GM23248 (cell line): ENCODE measurements around the gene UCP2. TPM values are rescaled to one million over a fixed set of nuclear protein-coding genes. Genes with fewer than 3 reads are reported as not detected.

Experiments used
- DNase-seq: peaks from one replicate; pipeline ENCODE4 v3.0.0-alpha.2; 2015
- H2AFZ ChIP-seq: fragments of 200-600 bp; sonication (generic); 2 replicates; pipeline ENCODE4 v1.6.1; 2016; ENCODE audit warnings: antibody characterized with exemption
- H3F3A ChIP-seq: fragments of 200-600 bp; sonication (generic); 2 replicates; pipeline ENCODE4 v1.6.1; 2016; ENCODE audit warnings: mild to moderate bottlenecking, antibody characterized with exemption, mixed run types; ENCODE audit not compliant: insufficient read depth
- H3K27ac ChIP-seq: fragments of 200-600 bp; sonication (generic); 2 replicates; pipeline ENCODE4 v1.5.1; 2016; ENCODE audit warnings: mild to moderate bottlenecking
- H3K27me3 ChIP-seq: fragments of 200-600 bp; sonication (generic); replicated peaks from 2 replicates; pipeline ENCODE4 v1.6.1; 2016; ENCODE audit warnings: mild to moderate bottlenecking; ENCODE audit not compliant: insufficient read depth
- H3K36me3 ChIP-seq: fragments of 200-600 bp; sonication (generic); 2 replicates; pipeline ENCODE4 v1.6.1; 2016; ENCODE audit warnings: low read depth, mild to moderate bottlenecking
- H3K4me1 ChIP-seq: fragments of 200-600 bp; sonication (generic); 2 replicates; pipeline ENCODE4 v1.6.1; 2016; ENCODE audit warnings: mild to moderate bottlenecking; ENCODE audit not compliant: insufficient read depth
- H3K4me2 ChIP-seq: fragments of 200-600 bp; sonication (generic); one replicate; pipeline ENCODE4 v1.6.1; 2016; ENCODE audit warnings: mild to moderate bottlenecking; ENCODE audit not compliant: unreplicated experiment
- H3K4me3 ChIP-seq: fragments of 200-600 bp; sonication (generic); 2 replicates; pipeline ENCODE4 v1.5.1; 2016; ENCODE audit warnings: mild to moderate bottlenecking
- H3K79me2 ChIP-seq: fragments of 200-600 bp; sonication (generic); 2 replicates; pipeline ENCODE4 v1.6.1; 2016; ENCODE audit warnings: mild to moderate bottlenecking; ENCODE audit not compliant: insufficient read depth
- H3K9ac ChIP-seq: fragments of 200-600 bp; sonication (generic); 2 replicates; pipeline ENCODE4 v1.6.1; 2016; ENCODE audit warnings: mild to moderate bottlenecking
- H3K9me2 ChIP-seq: fragments of 200-600 bp; sonication (generic); 2 replicates; pipeline ENCODE4 v1.6.1; 2016; ENCODE audit warnings: mixed run types, mild to moderate bottlenecking, moderate library complexity; ENCODE audit not compliant: insufficient read depth
- H3K9me3 ChIP-seq: fragments of 200-600 bp; sonication (generic); one replicate; pipeline ENCODE4 v1.6.1; 2017; ENCODE audit warnings: low read depth
- H4K20me1 ChIP-seq: fragments of 200-600 bp; sonication (generic); 2 replicates; pipeline ENCODE4 v1.6.0; 2016; ENCODE audit not compliant: insufficient read depth
- EZH2 ChIP-seq: fragments of 200-600 bp; sonication (generic); IDR thresholded peaks from 2 replicates; pipeline ENCODE4 v1.6.1; 2018; ENCODE audit warnings: antibody characterized with exemption, mild to moderate bottlenecking; ENCODE audit not compliant: insufficient read depth, poor library complexity, severe bottlenecking
- EZH2phosphoT487 ChIP-seq: fragments of 200-600 bp; sonication (generic); IDR thresholded peaks from 2 replicates; pipeline ENCODE4 v1.6.1; 2018; ENCODE audit warnings: antibody characterized with exemption, moderate library complexity, mild to moderate bottlenecking, low read depth; ENCODE audit not compliant: insufficient read depth
- WGBS, 2 experiments: methylation state at CpG; one replicate each; pipeline ENCODE4 v1.1.6; 2015 to 2017; ENCODE audit warnings: low lambda C conversion rate in 2 of 2, low coverage in 1 of 2; ENCODE audit errors: missing lambda C conversion rate in 2 of 2; 5-methylcytosine and 5-hydroxymethylcytosine counted together
- in situ Hi-C: fragments of 300-500 bp; cut with MboI; formaldehyde crosslinking; loops from 2 replicates; pipeline ENCODE4 v1.15.0; 2020
- polyA plus RNA-seq: library from polyadenylated mRNA; unstranded; fragments of >200 nt; fragmentation: Nextera tagmentation; extraction: Ambion mirVana; gene quantifications from 2 replicates; pipeline ENCODE4 v1.2.1, GENCODE V29; 2016
- total RNA-seq: library from RNA; depleted of rRNA; stranded (reverse); fragments of >200 nt; shearing (Covaris generic); gene quantifications from 2 replicates; pipeline ENCODE4 v1.2.3, GENCODE V29; 2014

UCP2 gene
- total and polyA plus RNA-seq, 2 experiments from 2014 or later, result 2.0 TPM; not detected in 1

- Histone ChIP-seq H3K36me3 (no peaks in the 10 kb centered on the region), H3K9ac (0 out of 2 replicates have a peak overlapping the region, but pooled peaks have one; percentile 62), H3K9me2 (no peaks in the 10 kb centered on the region), H3K4me2 (no peak overlapping the region), H3F3A (peaks cover 20% of the 10 kb centered on the region), H3K4me3 (no peak overlapping the region), H2AFZ (no peak overlapping the region), H3K79me2 (no peaks in the 10 kb centered on the region), H3K9me3 (no peaks in the 10 kb centered on the region), H3K27me3 (no peaks in the 10 kb centered on the region), H4K20me1 (no peaks in the 10 kb centered on the region), H3K27ac (no peak overlapping the region; the same call in 1 of the 2 replicates), H3K4me1 (peaks cover 25% of the 10 kb centered on the region)
- in situ Hi-C loops, result no loop called here
- TF ChIP-seq EZH2 (no peak), EZH2phosphoT487 (no peak)
- 73 to 81% methylated on average over 3 of the region's 3 CpGs for WGBS, 2 experiments
- DNase-seq, result no peak
Measured at GRCh38 chr11:74017631-74018030, 35.0 kb upstream of the UCP2 start.

- H3K4me3 ChIP-seq, result no peak overlapping the region
- no peaks in the 10 kb centered on the region for H3K79me2 ChIP-seq
- no peak overlapping the region for H3K9ac ChIP-seq
- in situ Hi-C loops, result no loop called here
- H3K9me2 ChIP-seq, result no peaks in the 10 kb centered on the region
- no peaks in the 10 kb centered on the region for H3K36me3 ChIP-seq
- TF ChIP-seq EZH2, result no peak
- no peak for TF ChIP-seq EZH2phosphoT487
- H3F3A ChIP-seq, result peaks cover 20% of the 10 kb centered on the region
- no peak overlapping the region for H2AFZ ChIP-seq
- H3K27me3 ChIP-seq, result no peaks in the 10 kb centered on the region
- no peaks in the 10 kb centered on the region for H3K9me3 ChIP-seq
- H3K4me2 ChIP-seq, result no peak overlapping the region
- WGBS, 2 experiments, result 92 to 97% methylated on average over 5 of the region's 5 CpGs
- peaks cover 25% of the 10 kb centered on the region for H3K4me1 ChIP-seq
- H4K20me1 ChIP-seq, result no peaks in the 10 kb centered on the region
- DNase-seq, result no peak
- no peak overlapping the region for H3K27ac ChIP-seq
Measured at GRCh38 chr11:74015919-74016684, 33.5 kb upstream of the UCP2 start.

- no peaks in the 10 kb centered on the region for H4K20me1 ChIP-seq
- H3K9me3 ChIP-seq, result no peaks in the 10 kb centered on the region
- no peak overlapping the region for H2AFZ ChIP-seq
- peaks cover 12% of the 10 kb centered on the region for H3F3A ChIP-seq
- no peak for DNase-seq
- H3K4me3 ChIP-seq, result no peak overlapping the region
- no peaks in the 10 kb centered on the region for H3K27me3 ChIP-seq
- in situ Hi-C loops, result no loop called here
- H3K9ac ChIP-seq, result no peak overlapping the region
- H3K27ac ChIP-seq, result no peak overlapping the region
- peaks cover 19% of the 10 kb centered on the region for H3K4me1 ChIP-seq
- TF ChIP-seq EZH2phosphoT487 (no peak), EZH2 (no peak)
- H3K79me2 ChIP-seq, result no peaks in the 10 kb centered on the region
- WGBS, 2 experiments, result 77 to 88% methylated on average over 2 of the region's 2 CpGs
- no peaks in the 10 kb centered on the region for H3K9me2 ChIP-seq
- H3K4me2 ChIP-seq, result no peak overlapping the region
- no peaks in the 10 kb centered on the region for H3K36me3 ChIP-seq
Measured at GRCh38 chr11:74014880-74015279, 32.2 kb upstream of the UCP2 start.

- no peak for DNase-seq
- no peak overlapping the region for H3K9ac ChIP-seq
- H3K9me2 ChIP-seq, result no peaks in the 10 kb centered on the region
- TF ChIP-seq EZH2phosphoT487 (no peak), EZH2 (no peak)
- no peaks in the 10 kb centered on the region for H3K36me3 ChIP-seq
- H3K9me3 ChIP-seq, result no peaks in the 10 kb centered on the region
- no peak overlapping the region for H3K4me3 ChIP-seq
- no peak overlapping the region for H3K27ac ChIP-seq
- in situ Hi-C loops, result no loop called here
- no peak overlapping the region for H3K4me2 ChIP-seq
- no peaks in the 10 kb centered on the region for H3K79me2 ChIP-seq
- H2AFZ ChIP-seq, result no peak overlapping the region
- no peaks in the 10 kb centered on the region for H3K27me3 ChIP-seq
- no peaks in the 10 kb centered on the region for H3F3A ChIP-seq
- WGBS, 2 experiments, result 88 to 95% methylated on average over 8 of the region's 8 CpGs
- peaks cover 2% of the 10 kb centered on the region; the same call in 1 of the 2 replicates for H3K4me1 ChIP-seq
- no peaks in the 10 kb centered on the region for H4K20me1 ChIP-seq
Measured at GRCh38 chr11:74013141-74013540, 30.5 kb upstream of the UCP2 start.
